Esophagus muscularis mucosa (tissue), 3 donors: ENCODE data around the gene CDH4.

Experiments used
- POLR2A ChIP-seq: fragments of 450-650 bp; IDR thresholded peaks from one replicate; pipeline ENCODE4 v1.6.1; 2017; ENCODE audit warnings: antibody characterized with exemption, moderate library complexity, mild to moderate bottlenecking, low read depth
- TF ChIP-seq, protein P1 (sequence below), 3 experiments: fragments of 200-600 bp in 2 of 3; fragments of 450-650 bp in 1 of 3; sonication (generic) in 2 of 3; IDR thresholded peaks; one replicate each; pipeline ENCODE4 v1.5.1; 2017 to 2019; ENCODE audit warnings: antibody characterized with exemption in 3 of 3, mild to moderate bottlenecking in 2 of 3, moderate library complexity in 1 of 3

DNA sequence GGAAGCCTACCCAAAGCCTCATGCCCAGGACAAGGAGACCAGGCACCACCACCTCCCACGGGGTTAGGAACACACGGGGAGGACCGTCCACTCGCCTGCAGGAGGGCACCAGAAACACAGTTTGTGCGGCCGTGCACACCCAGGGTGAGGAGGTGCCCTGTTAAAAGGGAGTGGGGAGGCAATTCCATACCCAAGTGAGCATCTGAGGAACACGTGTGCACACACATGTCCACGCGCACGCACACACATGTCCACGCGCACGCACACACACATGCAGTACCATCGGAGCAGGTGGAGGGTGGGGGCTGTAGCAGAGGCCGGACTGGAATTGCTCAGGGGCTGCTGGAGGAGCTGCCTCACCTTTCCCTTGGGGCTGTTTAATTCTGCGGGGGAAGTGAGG is 554.3 kb downstream of the CDH4 start:
- TF ChIP-seq, protein P1, sequence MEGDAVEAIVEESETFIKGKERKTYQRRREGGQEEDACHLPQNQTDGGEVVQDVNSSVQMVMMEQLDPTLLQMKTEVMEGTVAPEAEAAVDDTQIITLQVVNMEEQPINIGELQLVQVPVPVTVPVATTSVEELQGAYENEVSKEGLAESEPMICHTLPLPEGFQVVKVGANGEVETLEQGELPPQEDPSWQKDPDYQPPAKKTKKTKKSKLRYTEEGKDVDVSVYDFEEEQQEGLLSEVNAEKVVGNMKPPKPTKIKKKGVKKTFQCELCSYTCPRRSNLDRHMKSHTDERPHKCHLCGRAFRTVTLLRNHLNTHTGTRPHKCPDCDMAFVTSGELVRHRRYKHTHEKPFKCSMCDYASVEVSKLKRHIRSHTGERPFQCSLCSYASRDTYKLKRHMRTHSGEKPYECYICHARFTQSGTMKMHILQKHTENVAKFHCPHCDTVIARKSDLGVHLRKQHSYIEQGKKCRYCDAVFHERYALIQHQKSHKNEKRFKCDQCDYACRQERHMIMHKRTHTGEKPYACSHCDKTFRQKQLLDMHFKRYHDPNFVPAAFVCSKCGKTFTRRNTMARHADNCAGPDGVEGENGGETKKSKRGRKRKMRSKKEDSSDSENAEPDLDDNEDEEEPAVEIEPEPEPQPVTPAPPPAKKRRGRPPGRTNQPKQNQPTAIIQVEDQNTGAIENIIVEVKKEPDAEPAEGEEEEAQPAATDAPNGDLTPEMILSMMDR (IDR thresholded peaks at IDR 0.05): no peak
- no peak for TF ChIP-seq POLR2A
